ENCODE measurements around the gene APLNR. TPM values are rescaled to one million over a fixed set of nuclear protein-coding genes. Genes with fewer than 3 reads are reported as not detected.
A peak's percentile ranks its signal among the peaks of the same experiment; 100 is the strongest.

The APLNR gene
- total and polyA plus RNA-seq, 2 of the 4 experiments (the other 2 are of a cell fraction): not detected

DNA sequence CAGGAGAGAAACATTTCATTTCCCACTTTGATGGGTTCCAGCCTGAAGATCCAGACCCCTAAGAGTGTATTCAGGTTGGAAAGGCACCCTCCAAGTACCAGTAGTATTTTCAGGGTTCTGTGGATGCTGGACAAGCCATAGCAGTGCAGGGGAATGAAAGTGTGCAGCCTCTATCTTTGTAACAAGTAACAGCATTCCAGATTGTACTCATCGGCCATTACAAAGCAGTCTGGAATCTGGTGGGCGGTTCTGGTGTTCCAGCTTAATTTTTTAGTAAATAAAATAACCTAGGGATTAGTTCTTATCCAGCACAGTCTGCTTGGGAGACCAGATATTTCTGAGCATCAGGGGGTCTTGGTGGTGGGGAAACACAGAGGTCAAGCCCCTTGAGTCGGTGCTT, 22.6 kb downstream of the APLNR start:
- peaks cover 16% of the 10 kb centered on the region for H3K4me1 ChIP-seq (ENCODE audit: control insufficient read depth, insufficient read depth, low read length)
- H3K27me3 ChIP-seq (ENCODE audit: control insufficient read depth, insufficient read depth, low read length): no peaks in the 10 kb centered on the region
- in situ Hi-C loops (cut with MboI; ENCODE audit: low sequenced_read_pairs) (no loop called here), dilution Hi-C loops (cut with HindIII; ENCODE audit: low sequenced_read_pairs, unreplicated experiment) (no loop called here), intact Hi-C loops (cut with micrococcal nuclease) (loop anchor here (5.0 kb wide), 1 partner anchor 142 kb away; no protein-coding TSS in a partner anchor)
- H3K9ac ChIP-seq (ENCODE audit: low read depth, low read length): peak overlapping the region; percentile 5
- H3K27ac ChIP-seq (ENCODE audit: insufficient read depth, low read length): peak overlapping the region; percentile 79
- no peaks in the 10 kb centered on the region for H3K9me3 ChIP-seq (ENCODE audit: control insufficient read depth, insufficient read depth, low read length)
- peak; percentile 96 for ATAC-seq (ENCODE audit: low read depth)
- H3K23ac ChIP-seq (ENCODE audit: low read depth, low read length): peak overlapping the region; percentile 92
- no peaks in the 10 kb centered on the region for H3K79me1 ChIP-seq (ENCODE audit: low read depth in 1 of 2, low read length in 2 of 2)
- peak overlapping the region; percentile 62 for H3K18ac ChIP-seq (ENCODE audit: low read depth, low read length)
- peak overlapping the region; percentile 89 for H4K91ac ChIP-seq (ENCODE audit: insufficient read depth, low read depth, low read length)
- H3K4ac ChIP-seq (ENCODE audit: low read depth, low read length): peak overlapping the region; percentile 93
- peak overlapping the region; percentile 74 for H3K4me2 ChIP-seq (ENCODE audit: low read depth, low read length)
- no CpG with 5 or more reads among the region's 3 CpGs for WGBS, 2 experiments (ENCODE audit: extremely low coverage in 2 of 2, insufficient read length in 1 of 2)
- no peak overlapping the region for H3K4me3 ChIP-seq (ENCODE audit: insufficient read depth, low read depth, low read length)
- no TSS peak for BruUV-seq (replicated peaks)
- peak overlapping the region; percentile 65 for H3K14ac ChIP-seq (replicated peaks; ENCODE audit: low read depth, low read length)
- no peaks in the 10 kb centered on the region for H4K20me1 ChIP-seq (ENCODE audit: insufficient read depth, low read length)
- POLR2A ChIA-PET (ENCODE audit: unreplicated experiment): no interaction called here
- CTCF ChIA-PET: interaction anchor here (0.7 to 1.2 kb wide), 3 partner anchors 9 to 34 kb away, joined by 3 to 4 read pairs (median 3); no protein-coding TSS in a partner anchor
- peak overlapping the region; percentile 83; the same call in 1 of the 2 replicates for H3K56ac ChIP-seq (ENCODE audit: extremely low read depth, insufficient read depth, low read length)
- H4K5ac ChIP-seq (ENCODE audit: low read depth, low read length): peak overlapping the region; percentile 22
- peak; percentile 86 for DNase-seq
- peak overlapping the region; percentile 98 for H2BK120ac ChIP-seq (ENCODE audit: low read depth, low read length)
- H2BK20ac ChIP-seq (ENCODE audit: low read depth, low read length): peak overlapping the region; percentile 97
- peak overlapping the region; percentile 89 for H2AFZ ChIP-seq (replicated peaks; ENCODE audit: low read length, poor library complexity)
- 0 out of 2 replicates have a peak, but pooled peaks have one; percentile 3 for TF ChIP-seq CTCF (conservative IDR thresholded peaks at IDR 0.05; ENCODE audit: low read depth, low read length)
- no peak for TF ChIP-seq MXI1 (IDR thresholded peaks at IDR 0.05; ENCODE audit: borderline replicate concordance, low read depth, low read length)
- TF ChIP-seq FOS (IDR thresholded peaks at IDR 0.05; ENCODE audit: low read depth, low read length): peak; percentile 47; the same call in 1 of the 2 replicates
- no peak for TF ChIP-seq MAFK (IDR thresholded peaks at IDR 0.05; ENCODE audit: low read depth, low read length)
- peak; percentile 63 for TF ChIP-seq BHLHE40 (IDR thresholded peaks at IDR 0.05; ENCODE audit: low read depth, low read length)
- H4K8ac ChIP-seq (ENCODE audit: low read depth in 2 of 2, low read length in 2 of 2): peak overlapping the region; percentile 61 to 80; a peak in 3 of 4 replicates
- no peaks in the 10 kb centered on the region for H3K36me3 ChIP-seq (ENCODE audit: control insufficient read depth, insufficient read depth, low read length)
- H2BK15ac ChIP-seq (ENCODE audit: low read depth, low read length): peak overlapping the region; percentile 41
- H3K9me1 ChIP-seq (ENCODE audit: insufficient read depth, low read length): peaks cover 15% of the 10 kb centered on the region
- H2AK9ac ChIP-seq (replicated peaks; ENCODE audit: low read depth, low read length, poor library complexity): peak overlapping the region; percentile 82
- H2AK5ac ChIP-seq (ENCODE audit: low read depth, low read length): peak overlapping the region; percentile 95
- peak overlapping the region; percentile 73 for H2BK5ac ChIP-seq (ENCODE audit: low read depth, low read length, poor library complexity, severe bottlenecking)

Data from IMR-90 (cell line).